Upper lobe of left lung (tissue), 4 donors: Measurements from ENCODE around the gene RCBTB2.

Source experiments
- CTCF ChIP-seq, 6 experiments: fragments of 450-650 bp in 4 of 6; fragments of 200-600 bp in 2 of 6; sonication (generic) in 2 of 6; IDR thresholded peaks; one replicate each; pipeline ENCODE4 v1.5.1; 2016 to 2019; ENCODE audit warnings: antibody characterized with exemption in 6 of 6
- EP300 ChIP-seq, 4 donors: sonication (generic); formaldehyde crosslinking; IDR thresholded peaks; one replicate each; pipeline ENCODE4 v1.5.1; 2017; ENCODE audit warnings: antibody characterized with exemption in 4 of 4, control low read depth in 2 of 4
- POLR2A ChIP-seq, 4 donors: fragments of 450-650 bp; IDR thresholded peaks; one replicate each; pipeline ENCODE4 v1.5.1; 2016 to 2017; ENCODE audit warnings: antibody characterized with exemption in 4 of 4, mild to moderate bottlenecking in 2 of 4
- POLR2AphosphoS5 ChIP-seq, 2 donors: sonication (generic); formaldehyde crosslinking; IDR thresholded peaks; one replicate each; pipeline ENCODE4 v1.5.1; 2017; ENCODE audit warnings: antibody characterized with exemption in 2 of 2

- TF ChIP-seq CTCF (IDR thresholded peaks at IDR 0.05) (no peak), POLR2AphosphoS5 (IDR thresholded peaks at IDR 0.05) (no peak), POLR2A (IDR thresholded peaks at IDR 0.05) (no peak), EP300 (IDR thresholded peaks at IDR 0.05) (no peak)
Observed at GRCh38 chr13:48533961-48534600, 1.2 kb upstream of the RCBTB2 start.
